ENCODE measurements around the gene RTEL1. TPM values are rescaled to one million over a fixed set of nuclear protein-coding genes. Genes with fewer than 3 reads are reported as not detected.

The RTEL1 gene
- total RNA-seq, 1 experiment from 2014 or later = 33.4 TPM

GRCh38 chr20:63693083-63693732 is 35.1 kb downstream of the RTEL1 start:
- peaks cover 2 to 10% of the 10 kb centered on the region in 2 experiments for H3K4me1 Mint-ChIP-seq
- no peak overlapping the region for H4K8ac ChIP-seq (replicated peaks; ENCODE audit: insufficient read length, low read depth, low read length)
- no peak overlapping the region for H2BK5ac ChIP-seq (ENCODE audit: insufficient read length, low read length)
- no peak overlapping the region for H3K27ac Mint-ChIP-seq
- no peak for DNase-seq
- no peaks in the 10 kb centered on the region for H3K79me1 ChIP-seq (ENCODE audit: insufficient read depth, low read depth, low read length, poor library complexity, severe bottlenecking)
- no peak overlapping the region for H3K14ac ChIP-seq (ENCODE audit: insufficient read depth, low read length)
- H3K9me3 ChIP-seq (ENCODE audit: control insufficient read depth, low read depth, low read length) = no peaks in the 10 kb centered on the region
- no CpG with 5 or more reads among the region's 10 CpGs for WGBS (ENCODE audit: extremely low coverage, insufficient read length, low lambda C conversion rate)
- no peaks in the 10 kb centered on the region for H3K79me2 ChIP-seq (ENCODE audit: insufficient read depth, low read length)
- no peak overlapping the region for H3K23ac ChIP-seq (ENCODE audit: insufficient read length, low read depth, low read length)
- H3K36me3 Mint-ChIP-seq (ENCODE audit: insufficient read depth in 1 of 3, low read depth in 3 of 3) = peaks cover 14 to 20% (median 17%) of the 10 kb centered on the region in 3 experiments; a peak in 6 of 7 replicates
- peaks cover 3 to 5% of the 10 kb centered on the region in 2 experiments; a peak in 3 of 5 replicates for H3K9me3 Mint-ChIP-seq
- H2AK5ac ChIP-seq (ENCODE audit: insufficient read length, low read length) = no peak overlapping the region
- H2BK120ac ChIP-seq (ENCODE audit: low read depth, low read length, poor library complexity, severe bottlenecking) = no peak overlapping the region
- H4K5ac ChIP-seq (ENCODE audit: insufficient read length, low read depth, low read length) = no peak overlapping the region
- H2BK15ac ChIP-seq (ENCODE audit: low read depth, low read length) = no peak overlapping the region
- no peak overlapping the region for H4K91ac ChIP-seq (ENCODE audit: insufficient read length, low read depth, low read length)
- no peak overlapping the region for H3K4me3 Mint-ChIP-seq
- H3K56ac ChIP-seq (ENCODE audit: insufficient read length, low read depth, low read length) = no peak overlapping the region
- no peaks in the 10 kb centered on the region for H3K4me1 ChIP-seq (ENCODE audit: insufficient read depth, low read length)
- no peak overlapping the region for H3K18ac ChIP-seq (ENCODE audit: insufficient read length, low read depth, low read length)
- H3K27me3 ChIP-seq (ENCODE audit: insufficient read depth, low read length) = no peaks in the 10 kb centered on the region
- peaks cover 6% of the 10 kb centered on the region for H3K27me3 Mint-ChIP-seq (ENCODE audit: low read depth)
- H2BK20ac ChIP-seq (ENCODE audit: low read depth, low read length, poor library complexity, severe bottlenecking) = no peak overlapping the region
- H2AFZ ChIP-seq (ENCODE audit: low read length) = no peak overlapping the region
- H3K4ac ChIP-seq (ENCODE audit: low read depth, low read length) = no peak overlapping the region
- H3K23me2 ChIP-seq (ENCODE audit: insufficient read length, low read depth, low read length, poor library complexity, severe bottlenecking) = peaks cover 4% of the 10 kb centered on the region
- no peak overlapping the region for H3K27ac ChIP-seq (ENCODE audit: insufficient read length, low read depth, low read length)
- H3T11ph ChIP-seq (ENCODE audit: low read length) = no peak overlapping the region
- TF ChIP-seq CTCF (conservative IDR thresholded peaks at IDR 0.05) = no peak
- H2BK12ac ChIP-seq (ENCODE audit: insufficient read length, low read depth, low read length) = no peak overlapping the region
- H3K9ac ChIP-seq (ENCODE audit: extremely low read depth, insufficient read length, low read length) = no peak overlapping the region
- no peak overlapping the region for H3K4me2 ChIP-seq (ENCODE audit: insufficient read depth, insufficient read length, low read length)
- no peaks in the 10 kb centered on the region for H4K20me1 ChIP-seq (ENCODE audit: control insufficient read depth, insufficient read depth, insufficient read length)
